Effector CD4-positive, alpha-beta T cell (primary cell): ENCODE data around the gene HIBADH.
"Not testable (repeated sequence)": the region's sequence is repeated elsewhere in the genome, so short reads cannot be mapped to it uniquely, and the experiment has no call there.

ENCODE experiments used
- DNase-seq: peaks from one replicate; pipeline ENCODE4 v3.0.0-alpha.2; 2020

Gene HIBADH

GRCh38 chr7:27678617-27679260, 16.1 kb upstream of the HIBADH start:
- no peak for DNase-seq

- DNase-seq: no peak
Measured at GRCh38 chr7:27677912-27678612, 15.4 kb upstream of the HIBADH start.

GRCh38 chr7:27674126-27674525, 11.4 kb upstream of the HIBADH start:
- not testable (repeated sequence) for DNase-seq

GRCh38 chr7:27671675-27672074, 9.0 kb upstream of the HIBADH start:
- no peak for DNase-seq

GRCh38 chr7:27670676-27671075, 8.0 kb upstream of the HIBADH start:
- DNase-seq: no peak

GRCh38 chr7:27670177-27670576, 7.5 kb upstream of the HIBADH start:
- no peak for DNase-seq

GRCh38 chr7:27665531-27665930, 2.8 kb upstream of the HIBADH start:
- no peak for DNase-seq

GRCh38 chr7:27663989-27664331, 1.3 kb upstream of the HIBADH start:
- DNase-seq: no peak

GRCh38 chr7:27661811-27662489, 733 bp downstream of the HIBADH start:
- DNase-seq: peak; percentile 5

- DNase-seq: no peak
Measured at GRCh38 chr7:27656724-27657123, 6.0 kb downstream of the HIBADH start.

- DNase-seq: no peak
Measured at GRCh38 chr7:27655184-27655583, 7.5 kb downstream of the HIBADH start.

GRCh38 chr7:27652518-27652917, 10.2 kb downstream of the HIBADH start:
- no peak for DNase-seq

- DNase-seq: no peak
Measured at GRCh38 chr7:27651702-27652101, 11.0 kb downstream of the HIBADH start.

GRCh38 chr7:27650283-27650682, 12.4 kb downstream of the HIBADH start:
- no peak for DNase-seq

GRCh38 chr7:27647489-27647888, 15.2 kb downstream of the HIBADH start:
- no peak for DNase-seq

- DNase-seq: no peak
Measured at GRCh38 chr7:27647046-27647445, 15.6 kb downstream of the HIBADH start.

- DNase-seq: no peak
Measured at GRCh38 chr7:27642271-27642670, 20.4 kb downstream of the HIBADH start.

GRCh38 chr7:27641581-27642230, 21.0 kb downstream of the HIBADH start:
- no peak for DNase-seq

- no peak for DNase-seq
Measured at GRCh38 chr7:27640884-27641574, 21.7 kb downstream of the HIBADH start.

- no peak for DNase-seq
Measured at GRCh38 chr7:27639851-27640250, 22.8 kb downstream of the HIBADH start.

GRCh38 chr7:27639048-27639447, 23.6 kb downstream of the HIBADH start:
- DNase-seq: not testable (repeated sequence)

- no peak for DNase-seq
Measured at GRCh38 chr7:27636326-27637006, 26.2 kb downstream of the HIBADH start.
